HG03175 (cell line): ENCODE results near the gene ZYG11B.
"Not testable (repeated sequence)": the region's sequence is repeated elsewhere in the genome, so short reads cannot be mapped to it uniquely, and the experiment has no call there.

Source experiments
- ATAC-seq: cut with Tn5 transposase; IDR thresholded peaks from one replicate; pipeline ENCODE4 v1.9.1; 2021; ENCODE audit warnings: mild to moderate bottlenecking, moderate library complexity; ENCODE audit not compliant: unreplicated experiment

ZYG11B gene

DNA sequence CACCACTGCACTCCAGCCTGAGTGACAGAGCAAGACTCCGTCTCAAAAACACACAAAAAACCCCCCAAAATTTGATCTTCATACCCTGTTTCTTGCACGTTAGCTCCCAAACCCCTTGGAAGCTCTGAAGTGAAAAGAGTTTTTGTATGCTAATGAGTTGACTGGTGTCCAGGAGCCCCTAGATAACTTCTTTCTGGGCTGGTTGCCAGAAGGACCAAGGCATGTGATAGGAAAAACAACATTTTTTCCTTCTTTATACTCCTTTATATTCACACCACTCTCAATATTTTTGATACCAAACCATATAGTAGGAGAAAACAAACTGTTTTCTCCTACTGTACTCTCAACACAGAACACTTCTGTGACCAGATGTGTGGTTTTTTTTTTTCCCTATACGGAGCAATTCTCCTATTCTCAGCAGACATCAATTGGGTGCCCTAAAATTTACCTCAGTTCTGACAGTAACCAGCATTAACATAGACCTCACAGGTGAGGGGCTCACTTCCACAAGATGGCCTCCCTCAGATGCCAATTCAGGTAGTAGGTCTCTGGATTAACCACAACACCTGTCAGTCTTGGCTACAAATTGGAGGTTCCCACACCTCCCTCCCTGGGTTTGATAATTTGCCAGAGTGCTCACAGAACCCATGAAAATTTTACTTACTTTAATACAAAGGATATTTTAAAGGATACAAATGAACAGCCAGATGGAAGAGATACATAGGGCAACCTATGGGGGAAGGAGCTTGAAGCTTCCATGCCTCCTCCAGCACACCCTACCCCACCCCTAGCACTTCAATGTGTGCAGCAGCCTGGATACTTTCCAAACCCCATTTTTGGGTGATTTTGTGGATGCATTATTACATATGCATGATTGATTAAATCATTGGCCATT, 25.6 kb downstream of the ZYG11B start:
- ATAC-seq = no peak

DNA sequence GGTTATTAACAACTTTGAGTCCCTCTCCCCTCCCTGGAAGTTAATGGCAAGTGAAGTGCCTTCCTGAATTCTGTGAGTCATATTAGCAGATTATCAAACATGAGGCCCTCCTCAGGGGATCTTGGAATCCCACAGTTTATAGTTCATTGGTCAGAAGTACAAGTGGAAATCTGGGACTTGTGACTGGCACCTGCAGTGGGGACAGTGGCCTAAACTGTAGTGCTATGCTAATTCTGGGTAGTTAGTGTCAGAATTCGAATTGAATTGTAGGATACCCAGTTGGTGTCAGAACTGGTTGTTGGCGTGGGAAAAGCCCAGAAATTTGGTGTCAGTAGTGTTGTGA, 26.2 kb downstream of the ZYG11B start:
- ATAC-seq = no peak

DNA sequence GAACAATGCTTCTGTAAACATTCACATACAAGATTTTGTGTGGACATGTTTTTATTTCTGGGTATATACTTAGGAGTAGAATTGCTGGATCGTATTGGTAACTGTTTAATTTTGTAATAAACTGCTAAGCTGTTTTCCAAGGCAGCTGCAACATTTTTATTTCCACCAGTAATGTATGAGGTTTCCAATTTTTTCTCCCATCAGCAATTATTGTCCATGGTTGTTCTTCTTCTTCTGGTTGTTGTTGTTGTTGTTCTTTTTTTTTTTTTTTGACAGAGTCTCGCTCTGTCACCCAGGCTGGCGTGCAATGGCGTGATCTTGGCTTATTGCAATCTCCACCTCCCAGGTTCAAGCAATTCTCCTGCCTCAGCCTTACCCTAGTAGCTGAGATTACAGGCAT, 26.9 kb downstream of the ZYG11B start:
- no peak for ATAC-seq

DNA sequence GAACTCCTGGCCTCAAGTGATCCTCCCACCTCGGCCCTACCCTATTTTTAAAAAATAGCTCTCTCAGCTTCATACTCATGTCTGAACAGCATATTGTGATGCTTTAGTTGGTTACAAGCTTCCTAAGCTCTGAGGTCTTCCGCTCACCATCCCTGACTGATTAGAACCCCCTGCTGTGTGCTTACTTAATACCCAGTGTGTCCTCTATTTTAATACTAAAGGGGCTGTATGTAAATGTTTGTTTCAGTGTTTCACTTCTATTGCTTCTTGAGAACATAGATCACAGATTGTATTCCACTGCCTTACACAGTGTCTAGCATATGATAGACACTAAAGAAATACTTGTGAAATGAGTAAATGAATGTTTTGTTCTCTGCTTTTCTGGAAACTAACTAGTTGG, 29.8 kb downstream of the ZYG11B start:
- ATAC-seq = no peak

DNA sequence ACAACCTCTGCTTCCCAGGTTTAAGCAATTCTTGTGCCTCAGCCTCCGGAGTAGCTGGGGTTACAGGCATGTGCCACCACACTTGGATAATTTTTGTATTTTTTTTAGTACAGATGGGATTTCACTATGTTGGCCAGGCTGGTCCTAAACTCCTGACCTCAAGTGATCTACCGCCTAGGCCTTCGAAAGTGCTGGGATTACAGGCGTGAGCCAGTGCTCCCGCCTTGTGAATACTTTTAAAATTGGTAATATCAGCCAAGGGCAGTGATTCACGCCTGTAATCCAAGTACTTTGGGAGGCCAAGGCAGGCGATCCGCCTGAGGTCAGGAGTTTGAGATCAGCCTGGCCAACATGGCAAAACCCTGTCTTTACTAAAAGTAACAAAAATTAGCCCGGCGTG, 33.7 kb downstream of the ZYG11B start:
- no peak for ATAC-seq

DNA sequence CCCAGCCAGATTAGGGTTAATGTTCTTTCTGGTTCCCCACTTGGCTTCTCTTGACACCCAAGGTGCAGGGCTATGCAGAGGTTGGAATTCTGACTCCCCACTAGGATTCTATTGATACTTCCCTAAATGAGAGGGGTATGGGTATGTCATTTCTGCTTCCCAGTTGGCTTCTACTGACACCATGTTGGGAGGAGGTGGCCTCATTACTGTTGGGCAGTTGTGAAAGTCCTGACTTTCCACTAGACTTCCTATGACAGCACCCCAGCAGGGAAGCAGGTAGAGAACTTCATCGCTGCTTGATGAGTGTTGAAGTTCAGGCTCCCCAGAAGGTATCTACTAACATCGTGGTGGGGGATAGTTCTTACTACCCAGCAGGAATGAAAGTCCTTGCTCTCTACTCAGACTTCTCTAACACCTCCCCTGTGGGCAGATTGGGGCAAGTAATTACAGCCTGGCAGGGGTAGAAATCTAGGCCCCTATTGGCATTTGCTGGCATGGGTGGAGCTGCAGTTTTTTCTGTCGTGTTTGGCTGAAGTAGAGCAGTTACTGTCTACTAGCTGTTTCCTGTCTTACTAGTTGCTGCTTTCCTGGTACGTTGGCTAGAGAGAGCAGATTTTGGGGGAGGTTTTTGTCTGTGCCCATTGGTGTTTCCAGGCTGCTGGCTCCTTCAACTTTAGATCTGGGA, 41.5 kb downstream of the ZYG11B start:
- no peak for ATAC-seq

DNA sequence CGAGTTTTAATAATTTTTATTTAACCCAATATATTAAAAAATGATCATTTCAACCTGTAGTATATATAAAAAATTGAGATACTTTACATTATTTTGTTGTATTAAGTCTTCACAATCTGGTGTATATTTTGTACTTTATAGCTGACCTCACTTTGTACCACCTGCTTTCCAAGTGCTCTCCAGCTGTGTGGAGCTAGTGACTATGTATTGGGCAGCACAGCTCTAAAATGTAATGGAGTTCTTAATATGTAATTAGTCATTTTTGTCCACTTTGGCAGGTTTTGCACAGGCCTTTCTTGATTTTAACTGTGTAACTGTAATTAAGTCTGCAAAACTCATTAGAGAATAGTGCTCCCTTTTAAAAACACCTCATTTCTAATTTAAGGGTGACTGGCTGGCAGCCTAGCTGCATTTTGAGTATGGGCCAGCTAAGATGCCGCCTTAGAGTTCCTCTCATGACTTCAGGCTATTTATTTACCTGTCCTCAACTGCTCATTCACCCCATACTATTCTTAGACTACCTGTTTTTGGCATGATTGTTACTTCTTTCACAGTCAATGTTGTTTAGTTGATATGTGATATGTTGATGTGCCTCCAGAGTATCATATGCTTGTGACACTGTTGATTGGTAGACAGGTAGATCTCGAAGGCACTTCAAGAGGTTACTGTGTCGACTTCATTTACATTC, 43.2 kb downstream of the ZYG11B start:
- no peak for ATAC-seq

DNA sequence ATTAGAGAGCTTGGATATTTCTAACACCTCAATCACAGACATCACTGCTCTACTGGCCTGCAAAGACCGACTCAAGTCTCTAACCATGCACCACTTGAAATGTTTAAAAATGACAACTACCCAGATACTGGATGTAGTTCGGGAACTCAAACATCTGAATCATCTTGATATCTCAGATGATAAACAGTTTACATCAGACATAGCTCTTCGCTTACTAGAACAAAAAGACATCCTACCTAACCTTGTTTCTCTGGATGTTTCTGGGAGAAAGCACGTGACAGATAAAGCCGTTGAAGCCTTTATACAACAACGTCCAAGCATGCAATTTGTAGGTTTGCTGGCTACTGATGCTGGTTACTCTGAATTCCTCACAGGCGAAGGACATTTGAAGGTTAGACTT, 45.1 kb downstream of the ZYG11B start:
- no peak for ATAC-seq

DNA sequence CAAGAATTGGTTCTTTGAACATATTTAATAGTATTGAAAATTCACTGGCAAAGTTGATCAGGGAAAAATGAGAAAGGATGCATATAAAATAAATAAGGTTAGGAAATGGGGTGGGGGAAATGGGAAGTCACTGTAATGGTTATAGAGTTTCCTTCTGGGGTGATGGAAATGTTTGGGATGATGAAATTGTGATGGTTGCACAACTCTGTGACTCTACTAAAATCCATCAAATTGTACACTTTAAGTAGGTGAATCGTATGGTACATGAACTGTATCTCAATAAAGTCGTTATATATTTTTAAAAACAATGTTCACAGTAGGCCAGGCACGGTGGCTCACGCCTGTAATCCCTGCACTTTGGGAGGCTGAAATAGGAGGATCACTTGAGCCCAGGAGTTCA, 59.9 kb downstream of the ZYG11B start:
- no peak for ATAC-seq

DNA sequence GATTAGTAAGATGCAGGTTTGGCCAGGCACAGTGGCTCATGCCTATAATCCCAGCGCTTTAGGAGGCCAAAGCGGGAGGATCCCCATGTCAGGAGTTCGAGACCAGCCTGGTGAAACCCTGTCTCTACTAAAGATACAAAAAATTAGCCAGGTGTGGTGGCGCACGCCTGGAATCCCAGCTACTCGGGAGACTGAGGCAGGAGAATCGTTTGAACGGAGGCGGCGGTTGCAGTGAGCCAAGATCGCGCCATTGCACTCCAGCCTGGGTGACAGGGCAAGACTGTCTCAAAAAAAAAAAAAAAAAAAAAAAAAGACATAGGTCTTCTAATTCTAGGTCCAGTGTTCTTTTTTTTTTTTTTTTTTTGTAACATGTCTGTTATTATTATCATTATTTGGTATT, 64.2 kb downstream of the ZYG11B start:
- ATAC-seq = not testable (repeated sequence)

DNA sequence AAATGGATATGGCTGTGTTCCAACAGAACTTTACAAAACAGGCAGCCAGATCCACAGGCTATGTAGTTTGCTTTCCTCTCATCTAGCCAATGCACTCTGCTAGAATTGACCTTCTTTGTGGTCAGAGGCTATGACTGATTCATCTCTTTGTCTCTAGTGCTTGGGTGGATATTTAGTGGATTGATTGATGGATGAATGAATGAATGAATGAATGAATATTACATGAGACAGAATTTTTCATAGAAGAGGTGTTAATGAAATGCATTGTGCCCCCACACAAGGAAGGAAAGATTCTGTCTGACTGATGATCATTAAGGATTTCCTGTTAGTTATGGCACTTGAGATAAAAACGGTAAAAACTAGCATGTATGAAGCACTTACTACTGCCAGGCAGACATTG, 65.8 kb downstream of the ZYG11B start:
- no peak for ATAC-seq

DNA sequence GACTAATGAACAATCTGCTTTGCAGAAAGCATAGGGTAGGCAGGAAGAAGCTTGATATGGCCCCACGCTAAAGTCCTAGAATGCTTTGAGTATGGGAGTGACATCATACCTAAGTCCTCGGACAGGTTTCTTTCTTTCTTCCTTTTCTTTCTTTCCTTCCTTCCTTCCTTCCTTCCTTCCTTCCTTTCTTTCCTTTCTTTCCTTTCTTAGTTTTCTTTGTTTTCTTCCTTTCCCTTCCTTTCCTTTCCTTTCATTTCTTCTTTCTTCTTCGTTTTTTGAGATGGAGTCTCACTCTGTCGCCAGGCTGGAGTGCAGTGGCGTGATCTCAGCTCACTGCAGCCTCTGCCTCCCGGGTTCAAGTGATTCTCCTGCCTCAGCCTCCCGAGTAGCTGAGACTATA, 67.5 kb downstream of the ZYG11B start:
- ATAC-seq = not testable (repeated sequence)

DNA sequence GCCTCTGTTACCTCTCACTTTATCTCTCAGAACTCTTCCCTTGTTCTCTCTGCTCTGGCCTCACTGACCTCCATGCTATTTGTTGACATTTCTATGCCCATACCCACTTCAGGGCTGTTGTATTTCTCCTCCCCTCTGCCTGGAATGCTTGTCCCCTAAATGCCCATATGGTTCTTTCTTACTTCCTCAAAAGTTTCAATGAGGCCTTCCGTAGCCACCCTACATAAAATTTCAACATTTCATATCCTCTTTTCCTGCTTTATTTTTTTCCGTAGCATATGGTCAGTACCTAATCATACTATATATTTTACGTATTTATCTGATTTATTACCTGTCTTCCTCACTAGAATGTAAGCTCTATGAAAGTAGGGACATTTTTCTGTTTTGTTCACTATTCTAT, 69.2 kb downstream of the ZYG11B start:
- ATAC-seq = no peak

DNA sequence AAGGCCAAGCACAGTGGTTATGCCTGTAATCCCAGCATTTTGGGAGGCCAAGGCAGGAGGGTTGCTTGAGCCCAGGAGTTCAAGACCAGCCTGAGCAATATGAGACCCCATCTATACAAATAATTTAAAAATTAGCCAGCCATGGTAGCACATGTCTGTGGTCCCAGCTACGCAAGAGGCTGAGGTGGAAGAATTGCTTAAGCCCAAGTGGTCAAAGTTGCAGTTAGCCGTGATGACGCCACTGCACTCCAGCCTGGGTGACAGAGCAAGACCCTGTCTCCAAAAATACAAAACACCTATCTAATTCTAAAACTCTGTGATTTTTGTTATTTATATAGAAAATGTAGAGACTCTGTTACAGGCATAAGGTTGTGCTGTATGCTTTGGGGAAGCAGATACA, 72.1 kb downstream of the ZYG11B start:
- ATAC-seq = no peak

DNA sequence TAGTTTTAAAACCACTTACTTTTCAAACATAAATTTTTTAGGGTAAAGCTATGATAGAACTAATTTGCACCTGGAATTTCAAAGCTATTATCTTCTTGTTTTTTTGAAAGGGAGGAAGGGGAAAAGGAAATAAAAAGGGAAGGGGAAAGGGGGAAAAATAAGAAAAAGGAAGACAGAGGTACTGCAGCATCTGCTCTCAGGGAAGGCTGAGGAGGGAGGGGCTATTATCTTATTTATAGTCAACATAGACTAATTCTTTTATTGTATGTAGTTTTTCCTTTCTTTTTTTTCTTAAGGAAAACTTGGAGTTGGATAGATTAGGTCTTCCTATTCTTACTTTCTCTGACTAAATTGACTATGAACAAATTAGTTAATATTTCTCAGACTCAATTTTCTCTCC, 74.8 kb downstream of the ZYG11B start:
- ATAC-seq = no peak

DNA sequence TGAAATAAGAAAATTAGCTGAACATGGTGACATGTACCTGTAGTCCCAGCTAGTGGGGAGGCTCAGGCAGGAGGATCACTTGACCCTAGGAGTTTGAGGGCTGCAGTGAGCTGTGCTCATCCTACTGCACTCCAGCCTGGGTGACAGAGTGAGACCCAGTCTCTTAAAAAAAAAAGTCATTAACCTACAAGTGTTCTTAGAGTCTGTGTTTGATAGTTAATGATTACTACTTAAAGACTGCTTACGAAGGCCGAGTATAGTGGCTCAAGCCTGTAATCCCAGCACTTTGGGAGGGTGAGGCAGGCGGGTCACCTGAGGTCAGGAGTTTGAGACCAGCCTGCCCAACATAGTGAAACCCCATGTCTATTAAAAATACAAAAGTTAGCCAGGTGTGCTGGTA, 77.8 kb downstream of the ZYG11B start:
- not testable (repeated sequence) for ATAC-seq

DNA sequence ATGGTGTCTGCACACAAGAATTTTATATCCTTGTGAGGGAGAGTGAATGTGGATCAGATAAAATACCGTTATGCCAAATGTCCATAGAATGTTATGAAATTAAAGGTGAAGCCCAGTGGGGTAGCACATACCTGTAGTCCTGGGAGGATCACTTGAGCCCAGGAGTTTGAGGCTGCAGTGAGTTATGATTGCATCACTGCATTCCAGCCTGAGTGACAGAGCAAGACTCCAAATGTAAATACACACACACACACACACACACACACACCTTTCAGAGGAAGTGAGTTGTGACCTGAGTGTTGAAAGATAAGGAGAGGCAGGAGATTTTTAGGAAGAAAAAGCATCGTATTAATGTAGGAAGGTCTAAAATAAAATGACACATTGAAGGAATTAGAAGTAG, 88.2 kb downstream of the ZYG11B start:
- no peak for ATAC-seq

DNA sequence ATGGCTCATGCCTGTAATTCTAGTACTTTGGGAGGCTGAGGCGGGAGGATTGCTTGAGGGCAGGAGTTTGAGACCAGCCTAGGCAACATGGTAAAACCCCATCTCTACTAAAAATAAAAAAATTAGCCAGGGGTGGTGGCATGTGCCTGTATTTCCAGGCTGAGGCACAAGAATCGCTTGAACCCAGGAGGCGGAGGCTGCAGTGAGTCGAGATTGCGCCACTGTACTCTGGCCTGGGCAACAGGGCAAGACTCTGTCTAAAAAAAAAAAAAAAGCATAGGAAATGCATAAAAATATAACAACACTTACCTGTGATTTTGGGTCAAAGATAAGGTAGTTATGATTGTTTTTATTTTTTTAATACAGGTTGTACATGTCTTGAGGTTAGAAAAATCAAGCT, 94.6 kb downstream of the ZYG11B start:
- not testable (repeated sequence) for ATAC-seq

DNA sequence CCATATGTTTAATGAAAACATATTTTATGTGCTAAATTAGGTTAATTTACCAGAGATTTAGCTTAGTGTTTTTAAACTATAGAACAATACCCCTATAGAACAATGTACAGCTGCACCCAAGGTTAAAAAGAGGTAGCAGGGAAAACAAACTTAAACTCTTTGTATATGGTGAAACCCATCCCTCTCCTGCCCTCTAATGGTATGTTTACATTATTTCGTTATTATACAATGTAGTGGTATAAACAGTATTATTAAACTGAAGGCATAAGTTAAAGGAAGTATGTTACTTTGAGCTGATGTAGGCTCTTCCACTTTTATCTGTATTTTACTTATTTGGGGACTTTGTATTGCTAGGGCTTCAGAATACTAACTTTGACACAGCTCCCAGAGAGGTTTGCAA, 99.6 kb downstream of the ZYG11B start:
- ATAC-seq = no peak

DNA sequence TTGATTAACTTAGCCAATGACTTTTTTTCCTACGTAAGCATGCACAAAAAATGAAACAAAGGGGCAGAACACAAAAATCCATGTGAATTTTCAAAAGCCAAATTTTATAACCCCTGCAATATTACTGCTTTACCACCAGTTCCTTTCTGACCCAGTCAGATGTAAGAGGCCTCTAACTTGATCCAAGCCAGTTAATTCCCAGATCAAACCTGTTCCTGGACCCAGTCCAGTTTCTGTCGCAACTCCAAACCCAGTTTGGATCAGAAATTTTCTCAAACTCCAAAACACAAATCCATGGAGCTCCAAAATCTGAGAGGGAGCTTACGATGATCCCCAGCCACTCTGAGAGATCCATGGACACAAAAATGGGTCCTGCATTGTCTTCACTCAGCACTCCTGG, 108.5 kb downstream of the ZYG11B start:
- no peak for ATAC-seq

DNA sequence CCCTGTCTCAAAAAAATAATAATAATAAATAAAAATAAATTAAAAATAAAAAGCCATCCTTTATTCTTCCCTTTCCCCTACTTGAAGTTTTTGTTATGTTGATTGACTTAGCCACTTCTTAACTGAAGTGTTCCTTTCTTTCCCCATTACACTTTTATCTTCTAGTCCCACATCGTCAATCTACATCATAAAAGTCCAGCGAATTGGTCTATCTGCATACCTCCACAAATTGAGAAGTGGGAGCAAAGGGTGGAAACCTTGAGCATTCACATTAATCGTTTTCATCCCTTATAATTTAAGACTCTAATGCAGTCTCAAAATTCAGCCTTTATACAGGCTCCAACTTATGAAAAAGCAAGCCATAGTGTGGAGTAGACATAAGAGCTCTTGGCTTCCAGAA, 109.8 kb downstream of the ZYG11B start:
- no peak for ATAC-seq

DNA sequence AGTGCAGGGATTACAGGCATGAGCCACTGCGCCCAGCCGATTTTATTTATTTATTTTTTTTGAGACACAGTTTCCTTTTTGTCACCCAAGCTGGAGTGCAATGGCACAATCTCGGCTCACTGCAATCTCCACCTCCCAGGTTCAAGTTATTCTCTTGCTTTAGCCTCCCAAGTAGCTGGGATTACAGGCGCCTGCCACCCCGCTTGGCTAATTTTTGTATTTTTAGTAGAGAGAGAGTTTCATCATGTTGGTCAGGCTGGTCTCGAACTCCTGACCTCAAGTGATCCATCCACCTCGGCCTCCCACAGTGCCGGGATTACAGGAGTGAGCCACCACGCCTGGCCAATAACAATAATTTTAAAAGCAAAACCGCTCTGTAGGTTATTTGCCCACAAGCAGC, 112.9 kb downstream of the ZYG11B start:
- not testable (repeated sequence) for ATAC-seq
